ENCODE results near the gene TUBB6.
A peak's percentile ranks its signal among the peaks of the same experiment; 100 is the strongest.

TUBB6 gene

GRCh38 chr18:12315911-12316310, 7.9 kb downstream of the TUBB6 start:
- DNase-seq = no peak

DNA sequence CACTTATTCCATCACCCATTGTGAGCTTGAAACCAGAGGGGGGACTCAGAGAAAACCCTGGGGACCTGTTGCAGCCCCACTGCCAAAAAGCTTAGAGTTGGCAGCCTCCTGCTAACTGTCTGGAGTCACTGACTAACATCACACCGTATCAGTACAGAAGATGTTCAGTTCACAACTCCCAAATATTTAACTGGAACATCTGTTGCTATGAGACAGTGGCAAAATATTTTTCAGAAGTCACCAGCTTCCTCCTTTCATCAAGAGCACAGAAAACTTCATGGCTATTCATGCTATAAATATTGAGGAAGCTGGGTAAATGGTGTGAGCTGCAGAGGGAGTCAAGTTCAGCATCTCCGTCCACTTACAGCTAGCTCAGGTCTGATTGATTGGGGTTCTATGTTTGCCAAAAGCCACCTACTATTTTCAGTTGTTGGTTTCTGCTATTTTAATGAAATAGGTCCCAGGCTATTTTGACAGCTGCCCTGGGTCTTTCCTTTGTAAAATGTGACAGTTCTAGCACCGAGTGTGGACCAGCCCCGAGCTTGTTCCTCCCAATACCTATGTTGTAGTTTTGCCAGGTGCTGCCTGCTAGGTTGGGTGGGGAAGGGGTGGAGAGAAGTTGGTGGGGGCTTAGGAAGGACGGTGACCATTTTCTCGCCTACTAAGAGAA, 9.8 kb downstream of the TUBB6 start:
- no peak for DNase-seq

DNA sequence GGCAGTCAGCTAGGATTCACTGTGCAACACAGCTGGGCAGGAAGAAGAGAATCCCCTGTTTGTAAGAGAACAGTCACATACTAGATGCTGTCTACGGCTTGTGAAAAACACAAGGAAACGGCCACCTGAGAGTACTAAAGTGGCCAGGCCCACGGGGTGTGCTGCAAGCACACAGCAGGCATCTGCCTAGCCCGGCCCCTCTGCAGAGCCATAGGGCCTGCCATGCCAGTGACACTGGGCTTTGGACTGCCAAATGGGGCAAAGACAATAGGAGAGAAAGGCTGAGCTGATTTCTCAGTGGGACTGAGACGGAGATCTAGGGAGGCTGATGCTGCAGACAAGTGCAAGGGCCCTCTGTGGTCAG, 10.3 kb downstream of the TUBB6 start:
- DNase-seq = no peak

- DNase-seq = no peak
Measured at GRCh38 chr18:12318857-12319256, 10.8 kb downstream of the TUBB6 start.

DNA sequence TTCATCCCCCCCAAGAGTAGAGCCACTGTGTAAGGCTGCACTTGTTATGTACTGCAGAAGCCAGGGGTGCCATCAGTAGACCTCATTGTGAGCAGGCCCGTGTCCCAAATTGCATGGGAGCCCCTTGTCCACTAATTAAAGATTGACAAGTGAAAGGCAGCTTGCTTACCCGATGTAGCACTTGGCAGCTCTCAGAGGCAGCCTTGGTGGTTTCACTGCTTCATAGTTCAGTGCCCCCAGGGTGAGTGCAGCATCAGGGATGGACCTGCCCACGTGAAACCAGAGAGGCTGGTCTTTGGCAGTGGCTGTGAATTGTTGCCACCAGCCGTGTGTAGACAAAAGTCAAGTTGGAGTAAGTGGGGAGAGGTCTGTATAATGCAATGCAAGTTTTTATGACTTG, 13.3 kb downstream of the TUBB6 start:
- DNase-seq = no peak

- no peak for DNase-seq
Measured at GRCh38 chr18:12324991-12325725, 17.1 kb downstream of the TUBB6 start.

GRCh38 chr18:12325726-12326245, 17.7 kb downstream of the TUBB6 start:
- no peak for DNase-seq

DNA sequence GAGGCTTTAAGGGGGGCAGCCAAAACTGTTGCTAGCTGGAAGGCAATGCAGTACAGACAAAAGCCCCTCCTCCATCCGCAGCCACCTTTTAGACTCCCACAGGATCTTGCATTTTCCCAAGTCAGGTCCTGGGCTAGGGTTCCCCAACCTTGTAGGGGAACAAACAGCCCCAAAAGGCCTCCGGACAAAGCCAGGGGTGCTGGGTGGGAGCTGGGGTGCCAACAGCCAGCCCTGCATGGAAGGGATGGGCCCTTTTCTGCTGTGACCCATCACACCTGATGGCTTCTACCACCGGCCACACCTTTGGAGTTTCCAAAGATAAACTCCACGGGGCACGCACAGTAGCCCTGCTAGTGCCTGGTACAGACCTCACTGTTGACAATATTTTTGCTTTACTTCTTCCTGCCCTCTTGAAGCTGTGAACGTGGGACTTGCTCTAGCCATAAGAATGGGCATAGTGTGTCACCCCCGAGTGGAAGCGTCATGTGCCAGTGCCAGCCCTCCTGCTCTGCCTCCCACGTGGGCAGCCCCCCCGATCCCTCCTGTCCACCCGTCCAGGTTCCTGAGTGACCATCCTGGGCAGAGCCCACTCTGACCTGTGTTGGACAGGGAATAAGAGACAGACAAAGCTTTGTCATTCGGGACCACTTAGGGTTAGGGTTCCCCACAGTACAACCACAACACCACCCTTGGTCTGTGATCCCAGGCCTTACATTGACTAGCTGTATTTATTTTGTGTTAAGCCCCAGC, 18.8 kb downstream of the TUBB6 start:
- no peak for DNase-seq

DNA sequence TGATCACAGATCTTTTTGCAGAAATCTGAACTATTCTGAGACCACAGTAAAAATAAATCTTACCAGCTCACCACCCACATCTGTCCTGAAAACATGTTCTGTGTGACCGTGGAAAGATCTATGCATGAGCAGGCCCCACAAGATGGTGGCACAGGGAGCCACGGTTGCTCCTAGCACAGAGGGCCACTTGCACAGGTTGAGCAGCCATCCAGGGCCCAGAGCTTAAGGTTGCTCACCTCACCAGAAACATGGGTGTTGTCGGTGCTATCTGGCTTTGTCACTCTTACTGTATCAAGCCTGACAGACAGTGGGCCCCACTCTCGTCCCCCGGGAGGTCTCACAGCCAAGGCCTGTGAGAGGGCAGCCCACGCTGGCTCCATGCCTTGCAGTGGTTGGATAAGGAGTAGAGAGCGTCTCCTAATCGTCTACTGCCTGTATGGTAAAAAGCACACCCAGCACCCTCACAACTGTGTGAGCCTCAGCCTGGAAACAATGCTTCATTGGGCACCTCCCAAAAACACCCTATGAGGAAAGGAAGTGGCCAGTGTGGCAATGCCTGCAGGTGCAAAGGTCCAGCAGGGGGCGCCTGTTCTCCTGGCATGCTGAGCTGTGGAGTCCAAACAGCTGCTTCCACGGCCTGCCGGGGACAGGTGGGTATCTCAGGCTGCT, 19.6 kb downstream of the TUBB6 start:
- peak; percentile 64 for DNase-seq

- no peak for DNase-seq
Measured at GRCh38 chr18:12328179-12328823, 20.3 kb downstream of the TUBB6 start.

GRCh38 chr18:12329125-12329698, 21.2 kb downstream of the TUBB6 start:
- DNase-seq = no peak

GRCh38 chr18:12330766-12331165, 22.7 kb downstream of the TUBB6 start:
- DNase-seq = no peak

- DNase-seq = no peak
Measured at GRCh38 chr18:12333506-12334290, 25.7 kb downstream of the TUBB6 start.

DNA sequence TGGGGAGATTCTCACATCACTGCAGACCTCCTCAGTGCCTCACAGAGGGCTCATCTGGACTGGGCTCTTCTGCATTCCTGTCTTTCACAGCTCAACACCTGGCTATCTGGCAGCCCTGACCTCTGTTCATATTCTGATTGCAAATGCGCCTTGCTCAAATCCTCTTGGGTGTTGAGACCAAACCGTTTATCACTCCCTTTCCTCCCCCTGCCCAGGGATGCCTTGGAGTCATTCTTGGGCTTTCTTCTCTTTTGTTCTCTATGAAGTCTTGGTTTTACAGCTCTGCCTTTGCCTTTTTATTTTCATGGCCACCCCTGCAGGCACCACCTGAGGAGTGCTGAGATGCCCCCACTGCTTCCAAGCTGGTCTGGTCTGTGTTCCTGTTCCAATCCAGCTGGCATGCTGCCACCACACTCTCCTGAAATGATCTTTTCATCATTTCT, 26.3 kb downstream of the TUBB6 start:
- DNase-seq = no peak

GRCh38 chr18:12334863-12335262, 26.8 kb downstream of the TUBB6 start:
- DNase-seq = no peak

DNA sequence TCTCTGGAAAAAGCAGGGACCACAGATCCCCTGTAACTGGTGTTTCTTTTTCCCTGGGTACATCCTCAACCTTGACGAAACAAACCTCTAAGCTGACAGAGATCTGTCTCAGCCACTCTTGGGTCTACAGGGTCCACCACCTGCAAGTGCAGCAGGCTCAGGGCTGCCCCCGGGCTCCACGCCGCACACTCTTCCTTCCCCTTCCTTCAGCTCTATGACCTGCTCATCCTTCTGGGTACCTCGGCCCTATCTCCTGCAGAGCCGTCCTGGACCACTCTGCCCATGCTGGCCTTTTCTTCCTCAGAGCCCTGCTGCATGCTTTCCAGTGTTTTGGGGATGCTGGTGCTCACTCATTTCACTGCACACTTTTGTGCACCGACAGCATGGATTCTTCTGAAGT, 27.5 kb downstream of the TUBB6 start:
- no peak for DNase-seq

DNA sequence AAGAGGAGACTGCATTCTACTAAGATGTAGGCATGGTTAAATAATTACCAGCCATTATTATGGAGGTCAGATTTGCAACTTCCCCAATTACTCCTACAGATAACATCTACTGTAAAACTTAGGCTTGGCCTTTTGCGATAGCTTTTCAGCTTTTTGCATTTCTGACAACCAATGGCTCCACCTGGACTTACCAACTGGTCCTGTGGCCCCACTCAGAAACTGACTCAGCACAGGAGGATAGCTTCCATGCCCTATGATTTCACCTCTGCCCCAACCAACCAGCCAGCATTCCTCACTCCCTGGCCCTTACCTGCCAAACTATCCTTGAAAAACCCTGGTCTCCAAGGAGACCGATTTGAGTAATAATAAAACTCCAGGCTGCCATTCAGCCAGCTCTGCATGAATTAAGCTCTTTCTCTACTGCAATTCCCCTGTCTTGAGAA, 28.2 kb downstream of the TUBB6 start:
- no peak for DNase-seq

- no peak for DNase-seq
Measured at GRCh38 chr18:12336887-12337286, 28.8 kb downstream of the TUBB6 start.

DNA sequence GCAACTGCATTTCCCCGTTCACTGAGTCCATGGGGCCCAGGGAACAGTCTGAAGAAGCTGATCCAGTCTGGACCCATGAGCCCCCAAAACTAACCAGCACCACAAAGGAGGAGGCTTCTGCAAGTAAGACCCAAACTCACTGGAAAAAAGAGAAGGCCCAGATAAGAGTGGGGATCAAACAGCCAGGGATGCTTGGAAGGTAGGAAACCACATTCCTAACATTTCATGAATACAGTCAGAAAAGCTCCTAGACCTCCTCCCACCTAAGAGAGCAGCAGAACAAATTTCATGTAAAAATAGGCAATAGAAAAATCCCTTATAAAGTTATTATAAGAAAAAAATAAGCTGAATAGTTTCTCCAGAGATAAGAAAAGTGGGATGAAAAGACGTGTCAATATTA, 30.3 kb downstream of the TUBB6 start:
- DNase-seq = no peak

DNA sequence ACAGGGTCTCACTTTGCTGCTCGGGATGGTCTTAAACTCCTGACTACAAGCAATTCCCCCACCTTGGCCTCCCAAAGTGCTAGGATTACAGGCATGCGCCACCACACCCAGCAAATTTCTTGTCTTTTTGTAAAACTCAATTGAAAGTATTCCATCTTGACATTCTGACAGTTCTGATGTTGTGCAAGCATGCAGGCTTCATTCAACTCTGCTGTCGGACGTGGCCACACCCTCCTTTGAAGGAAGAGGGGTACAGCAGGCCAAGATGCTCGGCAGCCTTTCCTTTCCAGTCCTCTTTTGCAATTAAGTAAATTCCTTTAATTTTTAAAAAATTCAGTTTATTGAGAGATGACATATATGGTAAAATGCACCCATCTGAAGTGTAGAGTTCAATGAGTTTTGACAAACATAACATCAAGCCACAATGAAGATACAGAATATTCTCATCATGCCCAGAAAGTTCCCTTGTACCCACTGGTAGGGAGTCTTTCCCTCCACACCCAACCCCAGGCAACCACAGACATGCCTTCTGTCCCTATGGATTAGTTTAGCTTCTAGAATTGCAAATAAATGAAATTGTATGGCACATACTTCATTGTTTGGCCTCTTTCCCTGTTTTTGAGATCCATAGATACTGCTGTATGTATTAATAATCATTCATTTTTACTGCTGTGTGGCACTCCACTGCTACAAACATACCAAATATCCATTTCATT, 33.1 kb downstream of the TUBB6 start:
- DNase-seq = no peak

GRCh38 chr18:12342661-12343060, 34.6 kb downstream of the TUBB6 start:
- DNase-seq = no peak

Measured in effector CD4-positive, alpha-beta T cell (primary cell).